Measurements from ENCODE around the gene NOVA1. TPM values are rescaled to one million over a fixed set of nuclear protein-coding genes. Genes with fewer than 3 reads are reported as not detected.

The NOVA1 gene
- total and polyA plus RNA-seq, 2 of the 4 experiments (the other 2 are of a cell fraction), result 0.90 to 3.0 TPM

DNA sequence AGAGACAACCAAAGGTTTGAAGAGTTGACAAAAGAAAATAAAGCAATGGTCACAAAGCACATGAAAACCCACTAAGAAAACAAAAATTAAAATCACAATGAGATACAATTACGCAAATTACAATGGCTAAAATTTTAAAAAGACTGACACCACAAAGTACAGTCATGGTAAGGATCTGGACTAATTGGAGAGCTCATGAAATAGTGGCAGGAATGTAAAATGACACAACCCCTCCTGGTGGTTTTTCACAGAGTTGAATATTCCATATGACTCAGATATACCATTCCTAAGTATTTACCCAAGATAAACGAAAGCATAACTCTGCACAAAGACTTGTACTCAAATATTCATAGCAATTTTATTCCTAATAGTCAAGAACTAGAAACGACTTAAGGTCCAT lies 65.9 kb downstream of the NOVA1 start:
- dilution Hi-C loops (cut with HindIII; ENCODE audit: low sequenced_read_pairs, unreplicated experiment), result no loop called here
- in situ Hi-C loops (cut with MboI; ENCODE audit: low sequenced_read_pairs), result no loop called here
- intact Hi-C loops (cut with micrococcal nuclease), result no loop called here
- Histone ChIP-seq H3K4ac (ENCODE audit: low read depth, low read length) (no peak overlapping the region), H3K9ac (ENCODE audit: low read depth, low read length) (no peak overlapping the region), H2AK5ac (ENCODE audit: low read depth, low read length) (no peak overlapping the region), H4K8ac (ENCODE audit: low read depth in 2 of 2, low read length in 2 of 2) (no peak overlapping the region), H4K5ac (ENCODE audit: low read depth, low read length) (no peak overlapping the region), H3K36me3 (ENCODE audit: control insufficient read depth, insufficient read depth, low read length) (no peaks in the 10 kb centered on the region), H2BK15ac (ENCODE audit: low read depth, low read length) (no peak overlapping the region), H3K56ac (ENCODE audit: extremely low read depth, insufficient read depth, low read length) (no peak overlapping the region), H3K18ac (ENCODE audit: low read depth, low read length) (no peak overlapping the region), H3K27me3 (ENCODE audit: control insufficient read depth, insufficient read depth, low read length) (no peaks in the 10 kb centered on the region), H2AK9ac (replicated peaks; ENCODE audit: low read depth, low read length, poor library complexity) (no peak overlapping the region), H3K14ac (replicated peaks; ENCODE audit: low read depth, low read length) (no peak overlapping the region), H4K91ac (ENCODE audit: insufficient read depth, low read depth, low read length) (no peak overlapping the region), H2BK20ac (ENCODE audit: low read depth, low read length) (no peak overlapping the region), H3K23ac (ENCODE audit: low read depth, low read length) (no peak overlapping the region), H3K9me3 (ENCODE audit: control insufficient read depth, insufficient read depth, low read length) (no peaks in the 10 kb centered on the region), H3K4me3 (ENCODE audit: insufficient read depth, low read depth, low read length) (no peak overlapping the region), H3K4me2 (ENCODE audit: low read depth, low read length) (no peak overlapping the region; the same call in 1 of the 2 replicates), H3K4me1 (ENCODE audit: control insufficient read depth, insufficient read depth, low read length) (0 out of 2 replicates have a peak, but pooled peaks cover 2% of the 10 kb centered on the region), H3K79me1 (ENCODE audit: low read depth in 1 of 2, low read length in 2 of 2) (no peaks in the 10 kb centered on the region), H2BK120ac (ENCODE audit: low read depth, low read length) (no peak overlapping the region), H3K9me1 (ENCODE audit: insufficient read depth, low read length) (no peaks in the 10 kb centered on the region), H2AFZ (replicated peaks; ENCODE audit: low read length, poor library complexity) (no peak overlapping the region), H3K27ac (ENCODE audit: insufficient read depth, low read length) (no peak overlapping the region), H2BK5ac (ENCODE audit: low read depth, low read length, poor library complexity, severe bottlenecking) (no peak overlapping the region), H4K20me1 (ENCODE audit: insufficient read depth, low read length) (no peaks in the 10 kb centered on the region)
- TF ChIP-seq RAD21 (IDR thresholded peaks at IDR 0.05; ENCODE audit: low read length) (peak; percentile 37), CHD1 (IDR thresholded peaks at IDR 0.05; ENCODE audit: low read depth, low read length) (no peak), CEBPB (IDR thresholded peaks at IDR 0.05; ENCODE audit: low read depth, low read length) (peak; percentile 53; the same call in 1 of the 2 replicates), FOS (IDR thresholded peaks at IDR 0.05; ENCODE audit: low read depth, low read length) (peak; percentile 49; the same call in 1 of the 2 replicates)
- TF ChIP-seq, protein P1, sequence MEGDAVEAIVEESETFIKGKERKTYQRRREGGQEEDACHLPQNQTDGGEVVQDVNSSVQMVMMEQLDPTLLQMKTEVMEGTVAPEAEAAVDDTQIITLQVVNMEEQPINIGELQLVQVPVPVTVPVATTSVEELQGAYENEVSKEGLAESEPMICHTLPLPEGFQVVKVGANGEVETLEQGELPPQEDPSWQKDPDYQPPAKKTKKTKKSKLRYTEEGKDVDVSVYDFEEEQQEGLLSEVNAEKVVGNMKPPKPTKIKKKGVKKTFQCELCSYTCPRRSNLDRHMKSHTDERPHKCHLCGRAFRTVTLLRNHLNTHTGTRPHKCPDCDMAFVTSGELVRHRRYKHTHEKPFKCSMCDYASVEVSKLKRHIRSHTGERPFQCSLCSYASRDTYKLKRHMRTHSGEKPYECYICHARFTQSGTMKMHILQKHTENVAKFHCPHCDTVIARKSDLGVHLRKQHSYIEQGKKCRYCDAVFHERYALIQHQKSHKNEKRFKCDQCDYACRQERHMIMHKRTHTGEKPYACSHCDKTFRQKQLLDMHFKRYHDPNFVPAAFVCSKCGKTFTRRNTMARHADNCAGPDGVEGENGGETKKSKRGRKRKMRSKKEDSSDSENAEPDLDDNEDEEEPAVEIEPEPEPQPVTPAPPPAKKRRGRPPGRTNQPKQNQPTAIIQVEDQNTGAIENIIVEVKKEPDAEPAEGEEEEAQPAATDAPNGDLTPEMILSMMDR (conservative IDR thresholded peaks at IDR 0.05; ENCODE audit: low read depth, low read length), result peak; percentile 62
- ChIA-PET CTCF (no interaction called here), POLR2A (ENCODE audit: unreplicated experiment) (no interaction called here)
- peak; percentile 81 for DNase-seq
- ATAC-seq (ENCODE audit: low read depth), result peak; percentile 98
- no TSS peak for BruUV-seq (replicated peaks)
- WGBS, 2 experiments (ENCODE audit: extremely low coverage in 2 of 2, insufficient read length in 1 of 2), result no CpG with 5 or more reads among the region's 3 CpGs
